GM18907 (cell line): ENCODE data around the gene VSIG1.
A peak's percentile ranks its signal among the peaks of the same experiment; 100 is the strongest.

Experiments
- ATAC-seq: cut with Tn5 transposase; IDR thresholded peaks from one replicate; pipeline ENCODE4 v1.9.1; 2021; ENCODE audit warnings: mild to moderate bottlenecking, moderate library complexity; ENCODE audit not compliant: unreplicated experiment

Gene VSIG1

DNA sequence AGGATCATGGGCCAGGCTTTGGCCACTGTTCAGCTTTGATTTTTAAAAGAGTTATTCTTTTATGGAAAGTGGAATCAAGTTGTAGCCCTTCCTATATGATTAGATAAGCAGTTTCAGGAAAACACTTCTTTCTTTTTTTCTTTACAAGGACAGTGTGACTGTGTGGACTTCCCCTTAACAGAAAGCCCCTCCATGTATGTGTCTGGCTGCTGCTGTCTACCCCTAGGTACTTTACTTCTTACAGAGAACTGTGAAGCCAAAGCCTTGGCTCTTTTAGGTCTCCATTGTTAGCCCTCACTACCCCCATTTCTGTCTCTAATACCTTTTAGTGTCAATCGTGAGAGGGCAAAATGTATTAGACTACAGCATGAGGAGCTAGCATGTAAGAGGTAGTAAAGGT is 19.1 kb downstream of the VSIG1 start:
- ATAC-seq, result no peak

DNA sequence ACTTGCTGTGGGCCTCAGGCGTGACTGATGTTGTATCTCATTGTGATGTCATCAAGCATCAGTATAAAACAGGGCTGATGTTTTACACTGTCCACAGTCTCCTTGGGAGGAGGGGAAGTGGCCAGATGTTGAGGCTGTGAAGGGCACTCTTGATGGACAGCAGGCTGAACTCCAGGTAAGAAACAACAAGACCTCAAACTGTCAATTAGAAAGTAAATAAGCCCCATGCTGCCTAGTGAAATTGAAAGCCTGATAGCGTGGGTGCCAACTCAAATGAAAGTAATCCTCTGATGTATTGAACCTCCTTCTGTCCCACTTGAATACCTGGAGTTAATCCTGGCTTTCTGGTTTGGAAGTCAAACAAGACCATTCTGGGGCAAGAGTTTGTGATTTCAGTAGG is 19.7 kb downstream of the VSIG1 start:
- ATAC-seq, result no peak

GRCh38 chrX:108068121-108068520 is 23.3 kb downstream of the VSIG1 start:
- no peak for ATAC-seq

- no peak for ATAC-seq
Observed at GRCh38 chrX:108070891-108071290, 26.0 kb downstream of the VSIG1 start.

DNA sequence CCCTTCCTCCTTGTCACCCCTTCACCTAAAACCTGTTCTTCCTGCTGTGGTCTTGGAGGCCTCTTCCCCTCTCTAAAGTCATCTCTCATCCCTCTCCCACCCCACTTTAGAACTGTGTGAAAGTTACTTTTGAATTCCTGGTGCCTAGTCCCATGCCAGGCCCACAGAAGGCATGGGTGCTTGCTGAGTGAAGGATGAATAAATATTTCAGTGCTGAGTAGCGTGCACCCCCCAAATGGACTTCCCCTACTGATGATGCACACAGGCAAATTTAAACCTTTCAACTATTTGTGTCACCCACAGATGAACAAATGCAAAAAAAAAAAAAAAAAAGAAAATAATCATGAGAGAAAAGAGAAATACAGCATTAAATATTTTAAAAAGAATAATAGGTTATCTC is 26.7 kb downstream of the VSIG1 start:
- ATAC-seq, result no peak

DNA sequence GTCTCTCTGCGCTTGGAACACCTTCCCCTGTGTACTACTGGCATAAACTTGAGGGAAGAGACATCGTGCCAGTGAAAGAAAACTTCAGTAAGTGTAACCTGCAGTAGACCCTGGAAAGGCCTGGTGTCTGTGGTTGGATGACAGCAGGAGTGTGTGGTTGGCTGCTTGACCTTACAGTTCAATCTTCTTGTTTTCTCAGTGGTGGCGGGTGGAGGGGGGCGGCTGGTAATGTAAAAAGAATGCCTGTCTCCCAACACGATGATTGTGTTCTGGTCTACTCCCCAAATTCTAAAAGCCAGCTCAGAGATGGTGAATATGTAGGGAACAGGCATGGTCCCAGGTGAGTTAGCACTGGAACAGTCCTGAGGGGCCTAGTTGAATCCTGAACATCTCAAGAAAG is 27.9 kb downstream of the VSIG1 start:
- ATAC-seq, result no peak

DNA sequence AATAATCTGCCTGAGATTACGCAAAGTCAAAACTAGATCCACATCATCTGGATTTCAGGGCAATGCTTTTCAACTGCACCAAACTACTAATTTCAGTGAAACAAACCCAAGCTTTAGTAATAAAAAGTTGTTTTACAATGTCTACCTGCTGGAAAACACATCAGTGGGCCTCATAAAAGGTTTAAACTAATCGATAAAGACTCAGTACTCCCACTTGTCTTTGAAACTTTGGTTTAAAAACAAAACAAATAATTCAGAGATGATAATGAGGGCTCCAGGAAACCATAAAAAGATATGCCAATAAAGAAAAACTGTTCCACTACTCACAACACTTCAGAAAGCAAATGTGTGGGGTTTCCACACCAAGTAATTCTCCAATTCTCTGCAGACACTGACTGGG is 36.2 kb downstream of the VSIG1 start:
- ATAC-seq, result no peak

DNA sequence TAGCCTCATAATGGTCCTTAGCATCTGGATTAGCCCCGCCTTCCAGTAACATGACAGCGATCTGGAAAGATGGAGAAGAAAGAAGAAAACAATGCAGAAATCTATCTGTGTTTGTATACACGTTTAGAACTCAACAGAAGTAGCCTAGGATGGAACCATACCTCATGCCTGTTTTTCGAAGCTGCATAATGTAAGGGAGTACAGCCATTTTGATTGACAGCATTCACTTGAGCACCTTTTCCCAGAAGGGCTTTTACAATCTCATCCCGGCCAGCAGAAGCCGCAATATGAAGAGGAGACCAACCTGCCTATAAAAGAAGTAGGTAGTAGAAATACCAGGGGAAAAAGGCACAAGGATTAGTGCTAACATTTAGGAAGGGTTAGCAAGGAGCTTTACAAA is 42.9 kb downstream of the VSIG1 start:
- no peak for ATAC-seq

- ATAC-seq, result no peak
Observed at GRCh38 chrX:108088511-108088910, 43.6 kb downstream of the VSIG1 start.

GRCh38 chrX:108090491-108091263 is 45.8 kb downstream of the VSIG1 start:
- ATAC-seq, result peak; percentile 2

DNA sequence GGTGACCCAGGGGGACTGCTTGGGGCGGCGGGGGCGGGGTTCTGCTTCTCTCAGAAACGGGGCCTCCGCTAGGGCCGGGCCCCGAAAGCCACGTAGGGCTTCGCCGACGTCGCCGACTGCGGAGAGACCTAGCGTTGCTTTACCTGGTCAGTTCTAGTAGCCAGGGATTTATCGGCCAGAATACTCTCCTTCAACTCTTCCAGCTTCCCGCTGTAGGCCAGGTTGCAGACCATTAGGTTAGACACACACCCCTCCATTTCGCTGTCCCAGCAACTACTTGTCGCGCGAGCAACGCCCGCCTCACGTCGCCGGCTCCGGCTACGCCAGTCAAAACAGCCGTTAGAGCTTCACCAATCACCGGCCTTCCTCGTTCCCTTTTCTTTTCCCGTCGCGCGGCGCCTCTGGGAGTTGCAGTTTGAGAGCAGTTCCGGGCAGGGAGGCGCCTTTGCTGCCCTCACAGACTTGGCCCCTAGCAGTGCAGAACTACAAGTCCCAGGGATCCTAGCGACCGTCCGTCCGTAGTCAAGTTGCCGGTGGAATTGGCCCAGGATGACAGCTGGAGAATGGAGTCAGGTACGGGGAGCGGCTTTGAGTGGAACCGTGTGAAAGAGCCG is 46.5 kb downstream of the VSIG1 start, which contains the start of the genes ATG4A and PSMD10:
TSS of gene ATG4A (plus strand) at position 515 of the 614 bp plus-strand sequence. CDS start at position 564, 49 bp downstream.
TSS of gene PSMD10 (minus strand) at position 279 of the 614 bp plus-strand sequence. CDS start at position 257, 22 bp downstream.
- peak; percentile 98 for ATAC-seq

GRCh38 chrX:108091878-108092291 is 47.0 kb downstream of the VSIG1 start:
- ATAC-seq, result peak; percentile 54

DNA sequence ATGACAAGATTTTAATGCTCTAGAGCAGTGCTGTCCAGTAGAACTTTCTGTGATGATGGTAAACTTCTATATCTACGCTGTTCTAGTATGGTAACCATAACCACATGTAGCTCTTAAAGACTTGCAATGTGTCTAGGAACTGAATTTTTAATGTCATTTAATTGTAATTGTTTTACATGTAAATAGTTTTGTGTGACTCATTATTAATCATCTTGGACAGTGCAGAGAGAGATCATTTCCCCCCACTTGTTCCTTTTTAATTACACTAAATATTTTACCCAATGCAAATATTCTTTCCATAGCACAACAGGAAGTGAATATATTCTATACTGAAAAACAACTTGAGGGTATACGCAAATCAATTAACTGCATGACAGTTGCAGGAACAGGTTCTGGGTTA is 52.5 kb downstream of the VSIG1 start:
- ATAC-seq, result no peak

- ATAC-seq, result no peak
Observed at GRCh38 chrX:108105473-108105872, 60.6 kb downstream of the VSIG1 start.

GRCh38 chrX:108114541-108114940 is 69.7 kb downstream of the VSIG1 start:
- no peak for ATAC-seq

DNA sequence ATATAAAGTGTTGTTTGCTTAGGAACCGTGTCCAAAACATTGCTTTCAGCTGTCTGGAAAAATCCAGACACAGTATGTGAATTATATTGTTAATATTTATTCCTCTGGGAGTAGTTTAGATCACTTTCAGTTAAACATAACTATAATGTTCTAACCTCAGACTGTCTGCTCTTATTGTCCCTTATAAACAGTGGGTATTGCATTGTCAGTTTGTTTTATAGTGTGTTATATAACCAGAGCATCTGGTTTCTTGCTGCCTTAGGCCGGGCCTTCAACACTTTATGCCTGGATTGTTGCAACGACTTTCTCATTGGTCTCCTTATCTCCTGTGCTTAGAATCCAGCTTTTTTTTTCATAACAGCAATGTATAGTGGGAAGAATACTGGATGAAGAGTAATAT is 73.1 kb downstream of the VSIG1 start:
- ATAC-seq, result no peak

DNA sequence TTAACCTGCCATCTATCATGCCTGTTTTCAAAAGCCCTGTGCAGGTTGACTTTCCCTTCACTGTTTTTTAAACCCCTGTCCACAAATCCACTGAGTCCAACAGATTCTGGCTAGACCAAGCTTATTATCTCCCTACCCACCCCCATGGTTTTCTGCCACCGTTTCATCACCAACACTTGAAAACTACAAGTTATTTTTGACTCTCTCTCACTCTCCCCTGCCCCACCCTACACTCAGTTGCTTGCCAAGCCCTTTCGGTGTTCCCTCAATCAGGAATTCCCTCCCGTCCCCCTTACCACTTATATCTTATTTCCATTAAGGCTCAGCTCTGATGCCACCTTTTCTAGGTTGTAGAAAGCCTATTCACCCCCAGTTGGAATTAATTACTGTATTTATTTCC is 76.4 kb downstream of the VSIG1 start:
- ATAC-seq, result no peak

GRCh38 chrX:108122748-108123147 is 77.9 kb downstream of the VSIG1 start:
- ATAC-seq, result no peak

DNA sequence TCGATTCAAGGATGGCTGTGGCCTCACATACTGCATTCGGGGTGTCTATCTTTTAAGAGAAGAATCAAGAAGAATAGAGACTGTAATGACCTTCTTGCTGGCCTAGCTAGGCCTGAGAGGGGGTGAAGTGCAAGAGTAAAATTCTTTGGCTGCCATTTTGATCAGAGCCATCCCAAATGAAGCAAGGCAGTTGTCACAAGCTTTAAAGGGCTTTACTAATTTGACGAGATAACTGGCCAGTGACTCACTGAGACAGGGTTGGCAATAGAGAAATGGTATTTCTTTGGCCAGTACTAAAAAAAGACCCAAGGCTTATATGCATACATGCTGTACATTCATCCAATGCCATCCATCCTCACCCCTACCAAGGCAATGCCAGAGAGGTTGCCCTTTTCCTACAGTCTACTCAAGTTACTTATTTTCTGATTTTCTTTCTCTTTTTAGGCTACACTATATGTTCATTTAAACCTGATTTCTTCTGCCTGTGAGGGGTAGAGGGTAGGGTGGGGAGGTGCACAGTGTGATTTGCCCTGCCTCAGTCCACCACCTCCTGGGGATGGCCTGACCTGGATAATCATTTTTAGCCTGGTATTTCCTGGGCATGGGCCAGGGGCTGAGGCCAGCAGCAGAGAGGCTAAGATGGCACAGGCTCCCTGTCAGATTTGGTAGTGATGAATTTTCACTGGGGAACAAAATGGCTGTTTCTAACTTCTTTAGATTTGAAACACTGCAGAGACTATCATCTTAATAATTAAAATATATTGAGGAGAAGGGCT is 78.9 kb downstream of the VSIG1 start:
- ATAC-seq, result no peak

DNA sequence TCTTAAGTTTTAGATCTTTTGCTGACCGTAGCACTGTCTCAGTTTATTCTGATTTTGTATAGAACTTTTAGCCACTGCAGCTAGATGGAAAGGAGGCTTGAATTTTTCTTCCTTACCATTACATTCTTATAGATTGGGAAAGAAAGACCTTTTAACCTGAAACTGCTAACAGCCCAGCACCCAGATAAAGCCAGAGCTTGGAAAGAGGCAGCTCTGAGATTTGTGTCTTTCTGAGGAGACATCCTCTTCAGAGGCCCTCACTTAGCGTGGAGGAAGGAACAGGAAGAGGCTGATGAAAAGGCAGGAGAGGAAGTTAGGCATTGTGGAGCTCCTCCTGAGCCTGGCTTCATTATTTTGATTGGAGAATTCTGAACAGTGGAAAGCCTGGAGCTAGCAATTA is 81.8 kb downstream of the VSIG1 start:
- ATAC-seq, result no peak

DNA sequence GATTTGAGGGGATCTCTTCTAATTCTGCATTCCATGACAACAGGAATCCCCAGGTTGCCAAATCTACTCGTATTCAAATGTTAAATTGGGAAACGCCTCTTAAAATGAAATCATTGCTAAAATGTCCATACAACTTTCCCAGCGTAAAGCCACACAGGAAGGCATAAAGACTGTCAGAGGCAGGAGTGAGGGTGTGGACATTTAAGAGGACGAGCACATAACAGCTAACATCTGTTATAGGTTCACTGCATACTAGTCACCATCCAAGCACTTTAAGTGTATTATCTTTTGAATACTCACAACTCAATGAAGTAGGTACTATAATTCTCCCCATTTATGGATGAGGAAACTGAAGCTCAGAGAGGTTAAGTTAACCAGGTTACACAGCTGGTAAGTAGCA is 82.3 kb downstream of the VSIG1 start:
- ATAC-seq, result no peak
